Measurements from ENCODE around the gene TRPC4AP.

The TRPC4AP gene

DNA sequence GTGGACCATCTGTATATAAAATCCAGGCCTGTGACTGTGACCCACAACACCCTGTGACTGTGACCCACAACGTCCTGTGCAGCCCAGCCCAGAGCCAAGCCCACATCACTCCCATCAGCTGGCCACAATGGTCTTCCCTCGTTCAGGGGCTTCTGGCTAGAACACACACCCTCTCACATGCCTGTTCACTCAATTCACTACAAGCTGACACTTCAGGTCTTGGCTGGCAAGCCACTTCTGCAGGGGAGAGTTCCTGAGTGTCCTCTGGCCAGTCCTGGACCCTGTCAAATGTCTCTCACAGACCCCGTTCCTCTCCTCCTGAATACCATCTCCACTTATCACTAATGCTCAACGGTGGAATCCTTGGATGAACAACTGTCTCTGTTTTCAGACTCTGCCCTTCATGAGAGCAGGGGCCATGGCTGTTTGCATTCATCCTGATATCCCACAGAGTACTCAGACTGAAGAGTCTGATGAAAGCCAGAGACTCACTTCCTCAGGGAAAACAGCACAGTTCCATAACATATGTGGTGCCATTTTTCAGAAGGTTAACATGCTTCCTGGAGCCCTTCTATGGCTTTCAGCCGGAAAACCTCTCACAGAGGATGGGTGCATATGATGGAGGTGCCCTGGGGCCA lies 80.9 kb downstream of the TRPC4AP start:
- TF ChIP-seq, protein P1, sequence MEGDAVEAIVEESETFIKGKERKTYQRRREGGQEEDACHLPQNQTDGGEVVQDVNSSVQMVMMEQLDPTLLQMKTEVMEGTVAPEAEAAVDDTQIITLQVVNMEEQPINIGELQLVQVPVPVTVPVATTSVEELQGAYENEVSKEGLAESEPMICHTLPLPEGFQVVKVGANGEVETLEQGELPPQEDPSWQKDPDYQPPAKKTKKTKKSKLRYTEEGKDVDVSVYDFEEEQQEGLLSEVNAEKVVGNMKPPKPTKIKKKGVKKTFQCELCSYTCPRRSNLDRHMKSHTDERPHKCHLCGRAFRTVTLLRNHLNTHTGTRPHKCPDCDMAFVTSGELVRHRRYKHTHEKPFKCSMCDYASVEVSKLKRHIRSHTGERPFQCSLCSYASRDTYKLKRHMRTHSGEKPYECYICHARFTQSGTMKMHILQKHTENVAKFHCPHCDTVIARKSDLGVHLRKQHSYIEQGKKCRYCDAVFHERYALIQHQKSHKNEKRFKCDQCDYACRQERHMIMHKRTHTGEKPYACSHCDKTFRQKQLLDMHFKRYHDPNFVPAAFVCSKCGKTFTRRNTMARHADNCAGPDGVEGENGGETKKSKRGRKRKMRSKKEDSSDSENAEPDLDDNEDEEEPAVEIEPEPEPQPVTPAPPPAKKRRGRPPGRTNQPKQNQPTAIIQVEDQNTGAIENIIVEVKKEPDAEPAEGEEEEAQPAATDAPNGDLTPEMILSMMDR (conservative IDR thresholded peaks at IDR 0.05), result no peak
- no peak overlapping the region for H3K27ac ChIP-seq

DNA sequence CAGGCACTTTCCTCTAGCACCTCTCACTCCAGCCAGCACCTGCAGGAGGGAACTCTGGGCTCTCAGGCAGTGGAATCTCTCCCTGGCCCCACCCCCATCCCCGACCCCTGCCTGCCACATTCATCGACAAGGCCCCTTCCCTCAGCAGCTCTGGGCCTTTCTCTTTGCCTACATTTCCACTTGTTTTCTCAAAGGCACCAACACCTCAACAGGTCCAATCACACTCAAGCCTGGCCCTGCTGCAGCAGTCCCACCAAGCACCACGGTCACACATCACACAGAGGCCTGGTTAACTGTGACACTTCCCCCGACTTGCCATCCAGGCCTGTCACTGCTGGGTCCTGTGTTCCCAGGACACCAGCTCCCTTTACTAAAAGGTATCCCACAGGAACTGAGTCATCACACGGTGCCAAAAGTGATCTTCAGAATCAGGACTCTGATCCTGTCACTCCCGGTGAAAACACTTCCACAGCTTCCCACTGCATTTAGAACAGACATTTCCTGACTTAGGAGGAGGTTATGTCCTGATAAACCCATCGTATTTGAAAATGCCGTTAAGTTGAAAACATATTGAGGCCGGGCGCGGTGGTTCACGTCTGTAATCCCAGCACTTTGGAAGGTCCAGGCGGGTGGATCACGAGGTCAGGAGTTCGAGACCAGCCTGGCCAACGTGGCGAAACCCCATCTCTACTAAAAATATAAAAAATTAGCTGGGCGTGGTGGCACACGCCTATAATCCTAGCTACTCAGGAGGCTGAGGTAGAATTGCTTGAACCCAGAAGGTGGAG lies 82.0 kb downstream of the TRPC4AP start:
- TF ChIP-seq, protein P1 (conservative IDR thresholded peaks at IDR 0.05), result no peak
- no peak overlapping the region for H3K27ac ChIP-seq

DNA sequence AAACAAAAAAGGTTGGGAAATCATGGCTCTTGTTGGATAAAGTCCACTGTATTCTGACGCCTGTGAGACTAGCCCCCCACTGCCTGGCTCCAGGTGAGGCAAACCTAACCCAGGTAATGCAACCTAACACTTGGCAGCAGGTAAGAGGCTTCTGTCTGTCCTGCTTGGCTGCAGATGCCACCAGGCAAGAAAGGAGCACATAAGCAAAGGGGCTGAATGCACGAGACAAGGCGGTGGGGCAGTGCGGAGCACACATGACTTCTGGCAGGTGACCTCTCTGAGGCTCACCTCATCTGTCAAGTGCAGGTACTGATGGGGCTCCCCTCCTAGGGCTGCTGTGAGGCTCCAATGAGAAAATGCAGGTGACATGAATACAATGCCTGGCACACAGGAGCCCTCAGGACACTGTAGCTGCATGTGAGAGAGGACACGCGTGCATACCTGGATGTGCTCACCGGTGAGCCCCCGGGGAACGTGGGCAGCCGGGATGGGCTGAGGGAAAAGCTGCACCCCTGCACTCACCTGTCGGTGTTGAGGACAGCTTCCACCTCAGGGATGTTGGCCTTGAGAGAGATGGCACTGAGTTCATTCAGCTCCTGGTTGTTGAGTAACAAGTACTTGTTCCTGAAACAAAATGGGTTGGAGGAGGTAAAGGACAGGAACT lies 82.8 kb downstream of the TRPC4AP start:
- TF ChIP-seq, protein P1 (conservative IDR thresholded peaks at IDR 0.05), result no peak
- no peak overlapping the region for H3K27ac ChIP-seq

DNA sequence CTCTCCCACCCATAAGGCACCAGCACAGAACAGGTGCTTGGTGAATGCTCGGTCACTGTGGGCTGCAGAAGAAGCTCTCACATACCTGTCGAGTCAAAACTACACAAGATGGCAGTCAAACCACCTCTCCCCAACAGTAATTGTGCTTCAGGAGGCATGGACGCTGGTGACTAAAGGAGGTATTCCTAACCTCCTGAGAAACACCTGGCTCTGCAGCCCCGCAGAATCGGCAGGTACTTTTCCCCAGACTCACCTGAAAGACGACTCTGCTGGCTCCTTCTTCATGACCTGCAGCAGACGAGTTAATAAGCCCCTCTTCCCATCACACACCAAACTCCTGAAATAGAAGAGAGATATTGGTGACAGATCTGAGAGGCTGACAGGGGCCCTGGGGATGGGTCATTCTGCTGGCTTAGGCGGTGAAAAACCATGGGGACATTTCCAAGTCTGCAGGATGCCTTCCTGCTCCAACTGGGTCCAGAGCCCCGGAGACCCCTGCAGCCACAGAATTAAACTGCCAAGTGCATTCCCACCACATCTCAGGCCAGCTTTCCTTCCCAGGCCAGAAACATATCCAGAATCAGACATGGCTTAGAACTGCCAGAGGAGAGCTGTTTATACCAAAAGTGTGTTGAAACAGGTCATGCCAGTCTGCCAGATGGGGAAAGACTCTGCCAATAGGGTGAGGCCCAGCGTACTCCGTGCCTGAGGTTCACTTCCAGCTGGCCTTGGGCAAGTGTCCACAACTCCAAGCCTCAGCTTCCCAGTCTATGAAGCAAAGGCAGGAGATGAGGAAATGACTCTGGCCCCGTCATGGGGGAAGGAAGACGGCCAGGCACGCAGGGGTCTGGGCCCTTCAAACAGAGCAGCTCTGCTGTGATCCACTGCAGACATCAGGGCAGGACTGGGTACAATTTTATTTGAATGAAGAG lies 83.9 kb downstream of the TRPC4AP start:
- TF ChIP-seq, protein P1 (conservative IDR thresholded peaks at IDR 0.05), result no peak
- no peak overlapping the region for H3K27ac ChIP-seq

DNA sequence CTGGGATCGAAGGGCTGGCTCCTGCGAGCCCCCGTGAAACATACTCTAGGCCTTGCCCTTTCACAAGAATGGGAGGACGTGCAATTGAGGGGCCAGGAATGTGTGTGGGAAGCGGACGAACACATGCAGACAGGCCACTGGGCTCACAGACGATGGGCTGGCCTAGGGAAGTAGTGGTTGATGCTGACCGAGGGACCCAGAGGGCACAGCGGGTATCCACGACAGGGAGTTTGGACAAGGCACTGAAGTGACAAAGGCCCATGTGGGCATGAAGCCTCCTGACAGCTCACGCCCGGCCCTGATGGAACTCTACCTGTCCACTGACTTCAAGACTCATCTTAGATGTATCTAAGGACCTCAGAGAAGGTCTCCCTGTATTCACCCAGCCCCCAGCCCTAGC lies 84.7 kb downstream of the TRPC4AP start:
- TF ChIP-seq, protein P1 (conservative IDR thresholded peaks at IDR 0.05), result no peak
- H3K27ac ChIP-seq, result no peak overlapping the region

DNA sequence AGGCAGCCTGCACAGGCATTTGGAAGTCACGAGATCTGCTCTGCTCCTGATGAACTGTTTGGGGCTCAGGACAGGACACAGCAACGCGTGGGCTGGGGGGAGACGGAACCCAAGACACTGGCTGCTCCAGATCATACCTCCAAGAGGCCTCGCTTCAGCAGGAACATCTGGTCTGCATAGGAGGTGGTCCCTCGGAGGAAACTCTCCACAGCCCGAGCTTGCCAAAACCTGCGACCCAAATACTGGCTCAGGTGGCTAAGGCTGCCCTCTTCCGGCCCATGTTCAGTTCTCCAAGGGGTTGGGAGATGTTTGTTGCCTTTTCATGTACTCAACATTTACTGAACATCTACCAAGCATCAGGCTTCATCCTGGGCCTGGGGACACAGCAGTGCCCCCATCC lies 85.2 kb downstream of the TRPC4AP start:
- TF ChIP-seq, protein P1 (conservative IDR thresholded peaks at IDR 0.05), result no peak
- H3K27ac ChIP-seq, result no peak overlapping the region
